HepG2 (cell line): ENCODE measurements around the gene TRMT112. TPM values are rescaled to one million over a fixed set of nuclear protein-coding genes. Genes with fewer than 3 reads are reported as not detected.
A peak's percentile ranks its signal among the peaks of the same experiment; 100 is the strongest.

Experiments
- ADNP ChIP-seq: sonication (generic); formaldehyde crosslinking; IDR thresholded peaks from 2 replicates; pipeline ENCODE4 v1.4.0; 2020; ENCODE audit warnings: missing genetic modification reagents
- CSRNP2 ChIP-seq: sonication (generic); formaldehyde crosslinking; conservative IDR thresholded peaks from 2 replicates; pipeline ENCODE4 v1.8.0; 2022; ENCODE audit warnings: low read depth, missing genetic modification reagents
- EED ChIP-seq: sonication (generic); formaldehyde crosslinking; IDR thresholded peaks from 2 replicates; pipeline ENCODE4 v1.5.0; 2020; ENCODE audit warnings: mild to moderate bottlenecking, missing genetic modification reagents
- ETV6 ChIP-seq: sonication (generic); formaldehyde crosslinking; conservative IDR thresholded peaks from 2 replicates; pipeline ENCODE4 v1.4.0; 2020; ENCODE audit warnings: missing genetic modification reagents
- HINFP ChIP-seq: sonication (generic); formaldehyde crosslinking; IDR thresholded peaks from 2 replicates; pipeline ENCODE4 v1.4.0; 2020; ENCODE audit warnings: low read depth, mild to moderate bottlenecking, missing genetic modification reagents
- MBD4 ChIP-seq: IDR thresholded peaks from 2 replicates; pipeline ENCODE4 v1.6.1; 2012; ENCODE audit warnings: low read length, inconsistent platforms, borderline replicate concordance
- MED8 ChIP-seq: sonication (generic); formaldehyde crosslinking; IDR thresholded peaks from 2 replicates; pipeline ENCODE4 v1.8.1; 2023; ENCODE audit warnings: mild to moderate bottlenecking, missing genetic modification reagents; ENCODE audit not compliant: insufficient replicate concordance
- MLLT10 ChIP-seq: sonication (generic); formaldehyde crosslinking; IDR thresholded peaks from 2 replicates; pipeline ENCODE4 v1.4.0; 2020; ENCODE audit warnings: missing genetic modification reagents
- NCOA5 ChIP-seq: sonication (generic); formaldehyde crosslinking; IDR thresholded peaks from 2 replicates; pipeline ENCODE4 v1.4.0; 2020; ENCODE audit warnings: missing genetic modification reagents
- NFAT5 ChIP-seq: sonication (generic); formaldehyde crosslinking; IDR thresholded peaks from 2 replicates; pipeline ENCODE4 v1.4.0; 2020; ENCODE audit warnings: missing genetic modification reagents
- PLSCR1 ChIP-seq: sonication (generic); formaldehyde crosslinking; IDR thresholded peaks from 2 replicates; pipeline ENCODE4 v1.5.0; 2020; ENCODE audit warnings: missing genetic modification reagents, mild to moderate bottlenecking, borderline replicate concordance
- RBM22 ChIP-seq: fragments of 200-400 bp; formaldehyde crosslinking; optimal IDR thresholded peaks from 2 replicates; pipeline ENCODE3; 2017; ENCODE audit warnings: mild to moderate bottlenecking, low read length, moderate library complexity
- SIX1 ChIP-seq: sonication (generic); formaldehyde crosslinking; IDR thresholded peaks from 2 replicates; pipeline ENCODE4 v1.4.0; 2020; ENCODE audit warnings: missing genetic modification reagents, borderline replicate concordance
- STAG1 ChIP-seq: sonication (generic); formaldehyde crosslinking; IDR thresholded peaks from 2 replicates; pipeline ENCODE4 v1.4.0; 2020; ENCODE audit warnings: missing genetic modification reagents
- TEAD2 ChIP-seq: sonication (generic); formaldehyde crosslinking; IDR thresholded peaks from 2 replicates; pipeline ENCODE4 v1.9.0; 2021; ENCODE audit warnings: missing genetic modification reagents
- ZNF143 ChIP-seq: sonication (generic); formaldehyde crosslinking; IDR thresholded peaks from 2 replicates; pipeline ENCODE4 v1.4.0; 2020; ENCODE audit warnings: missing genetic modification reagents
- ZNF275 ChIP-seq: sonication (generic); formaldehyde crosslinking; IDR thresholded peaks from 2 replicates; pipeline ENCODE4 v1.8.0; 2022; ENCODE audit warnings: missing genetic modification reagents, mild to moderate bottlenecking, inconsistent platforms, borderline replicate concordance
- ZNF576 ChIP-seq: sonication (generic); formaldehyde crosslinking; IDR thresholded peaks from 2 replicates; pipeline ENCODE4 v1.4.0; 2020; ENCODE audit warnings: mild to moderate bottlenecking, missing genetic modification reagents
- ZNF772 ChIP-seq: sonication (generic); formaldehyde crosslinking; IDR thresholded peaks from 2 replicates; pipeline ENCODE4 v1.5.0; 2020; ENCODE audit warnings: mild to moderate bottlenecking, missing genetic modification reagents
- polyA plus RNA-seq, 8 experiments: library from polyadenylated mRNA; depleted of rRNA in 3 of 8; stranded (reverse) in 7 of 8; unstranded in 1 of 8; fragments of >200 nt; fragmentation: Illumina TruSeq in 4 of 8; extraction: Trizol in 4 of 8; gene quantifications; 2 replicates each; pipeline versions ENCODE4 v1.2.1 to v1.2.3, GENCODE V29; 2011 to 2016; ENCODE audit warnings: low read depth in 4 of 8, missing spikeins in 1 of 8, mixed read lengths in 1 of 8; ENCODE audit not compliant: insufficient read depth in 1 of 8
- total RNA-seq, 5 experiments: library from RNA; depleted of rRNA; stranded (reverse); fragments of >200 nt; fragmentation: Illumina TruSeq; extraction: Trizol; gene quantifications; 2 replicates each; pipeline ENCODE4 v1.2.3, GENCODE V29; 2016; ENCODE audit warnings: low read depth in 1 of 5

Gene TRMT112
- total and polyA plus RNA-seq, 2 of the 13 experiments (the other 11 are each of a cell fraction or from before 2014, with no cell fraction given) = 186 to 409 TPM

- TF ChIP-seq MED8 (CRISPR knock-in tag) (no peak), CSRNP2 (no peak), SIX1 (CRISPR knock-in tag) (no peak), ZNF772 (CRISPR knock-in tag) (no peak; the same call in 1 of the 2 replicates), EED (CRISPR knock-in tag) (no peak), ADNP (CRISPR knock-in tag) (no peak), ZNF143 (CRISPR knock-in tag) (no peak), RBM22 (peak; percentile 34), TEAD2 (CRISPR knock-in tag) (no peak), NCOA5 (CRISPR knock-in tag) (no peak), ETV6 (peak; percentile 77; the same call in 1 of the 2 replicates), PLSCR1 (CRISPR knock-in tag) (no peak), STAG1 (CRISPR knock-in tag) (peak; percentile 50), MLLT10 (CRISPR knock-in tag) (no peak), MBD4 (no peak), HINFP (CRISPR knock-in tag) (no peak; the same call in 1 of the 2 replicates), NFAT5 (CRISPR knock-in tag) (peak; percentile 77; the same call in 1 of the 2 replicates), ZNF275 (peak; percentile 69; the same call in 1 of the 2 replicates), ZNF576 (CRISPR knock-in tag) (no peak)
These were observed 12.9 kb downstream of the TRMT112 start (continued) for GRCh38 chr11:64304316-64305072.
